Erythroblast (primary cell): ENCODE data around the gene TMEM143.

Experiments used
- DNase-seq, 2 experiments: peaks; one replicate each; lab custom pipeline; 2025; lab: John Stamatoyannopoulos, UW
- GATA1 ChIP-seq: IDR thresholded peaks from 2 replicates; pipeline ENCODE4 v1.6.1; 2011; ENCODE audit warnings: low read depth, mild to moderate bottlenecking, control low read depth, low read length, moderate library complexity
- POLR2A ChIP-seq: IDR thresholded peaks from 2 replicates; pipeline ENCODE4 v1.6.1; 2011; ENCODE audit warnings: mild to moderate bottlenecking, low read length

Gene TMEM143

DNA sequence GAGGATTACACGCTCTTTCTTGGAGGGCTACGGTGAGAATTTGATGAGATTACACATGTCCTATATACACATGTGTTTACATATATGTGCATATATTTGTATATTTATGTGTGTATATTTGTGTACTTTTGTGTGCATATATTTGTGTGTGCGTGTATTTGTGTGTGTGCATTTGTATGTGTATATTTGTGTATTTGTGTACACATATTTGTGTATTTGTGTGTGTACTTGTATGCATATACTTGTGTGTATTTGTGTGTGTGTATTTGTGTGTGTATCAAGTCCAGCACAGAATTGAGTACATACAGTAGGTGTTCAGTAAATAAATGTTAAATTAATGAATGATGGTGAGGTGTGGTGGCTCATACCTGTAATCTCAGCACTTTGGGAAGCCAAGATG lies 1.8 kb downstream of the TMEM143 start:
- TF ChIP-seq GATA1, result no peak
- TF ChIP-seq POLR2A, result no peak
- DNase-seq, result no peak

DNA sequence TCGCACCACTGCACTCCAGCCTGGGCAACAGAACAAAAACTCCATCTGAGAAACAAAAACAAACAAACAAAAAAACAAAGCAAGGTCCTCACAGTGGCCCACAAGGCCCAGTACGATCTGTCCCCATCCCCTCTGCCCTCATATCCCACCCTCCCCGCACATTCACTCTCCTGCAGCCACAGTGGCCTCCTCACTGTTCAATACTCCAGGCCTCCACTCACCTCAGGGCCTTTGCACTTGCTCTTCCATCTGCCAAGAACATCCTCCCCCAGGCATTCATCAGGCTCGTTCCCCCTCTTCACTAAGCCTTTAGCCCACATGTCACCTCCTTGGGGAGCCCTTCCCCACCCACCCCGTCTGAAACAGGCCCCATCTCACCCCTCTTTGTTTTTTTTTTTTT lies 4.6 kb downstream of the TMEM143 start:
- DNase-seq, result no peak
- TF ChIP-seq GATA1 (no peak), POLR2A (no peak)

DNA sequence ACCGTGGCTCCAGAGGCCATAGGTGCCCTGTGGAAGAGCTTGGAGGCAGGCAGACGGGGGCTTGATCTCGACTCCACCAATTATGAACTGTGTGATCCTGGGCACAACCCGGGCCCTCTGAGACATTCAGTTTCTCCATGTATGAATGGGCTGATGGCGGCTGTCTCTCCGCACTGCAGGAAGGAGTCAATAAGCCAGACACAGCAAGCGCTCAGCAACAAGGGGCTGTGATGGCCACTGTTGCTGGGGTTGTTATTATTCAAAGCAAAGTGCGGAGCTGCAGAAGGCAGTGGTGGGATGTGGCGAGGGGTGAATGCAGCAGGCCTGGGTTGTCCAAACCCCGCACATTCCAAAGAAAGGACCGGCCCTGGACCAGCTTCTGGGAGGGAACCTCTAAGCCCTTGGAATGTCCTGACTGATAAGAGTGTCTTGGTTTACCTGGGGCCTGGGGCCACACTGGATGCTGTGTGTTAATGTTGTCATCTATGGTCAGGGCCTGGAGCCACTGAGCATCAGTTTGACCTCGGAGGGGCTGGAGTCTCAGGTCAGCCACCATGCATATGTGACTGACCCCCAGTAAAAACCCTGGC lies 8.3 kb downstream of the TMEM143 start:
- TF ChIP-seq POLR2A (no peak), GATA1 (no peak)
- no peak for DNase-seq

DNA sequence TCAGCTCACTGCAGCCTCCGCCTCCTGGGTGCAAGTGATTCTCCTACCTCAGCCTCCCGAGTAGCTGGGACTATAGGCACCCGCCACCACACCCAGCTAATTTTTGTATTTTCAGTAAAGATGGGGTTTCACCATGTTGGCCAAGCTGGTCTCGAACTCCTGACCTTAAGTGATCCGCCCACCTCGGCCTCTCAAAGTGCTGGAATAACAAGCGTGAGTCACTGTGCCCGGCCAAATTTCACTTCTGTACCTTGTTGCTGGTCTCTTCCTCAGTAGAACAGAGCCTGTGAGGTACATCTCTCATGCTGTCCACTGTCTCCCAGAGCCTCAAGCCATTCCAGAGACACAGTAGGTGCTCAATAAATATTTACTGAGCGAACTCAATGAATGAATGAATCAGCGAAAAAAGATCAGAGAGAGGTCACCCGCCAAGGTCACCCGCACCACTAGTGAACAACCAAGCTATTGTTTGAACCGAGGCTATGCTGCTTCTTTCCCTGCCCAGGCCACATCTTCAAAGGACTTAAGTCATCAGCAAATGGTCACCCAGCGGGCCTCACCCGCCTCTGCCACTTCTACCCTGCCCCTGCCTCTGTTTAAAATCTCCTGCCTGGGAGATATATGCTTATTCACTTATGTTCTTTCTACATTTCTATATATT lies 9.3 kb downstream of the TMEM143 start:
- DNase-seq, result no peak
- TF ChIP-seq POLR2A (no peak), GATA1 (no peak)

DNA sequence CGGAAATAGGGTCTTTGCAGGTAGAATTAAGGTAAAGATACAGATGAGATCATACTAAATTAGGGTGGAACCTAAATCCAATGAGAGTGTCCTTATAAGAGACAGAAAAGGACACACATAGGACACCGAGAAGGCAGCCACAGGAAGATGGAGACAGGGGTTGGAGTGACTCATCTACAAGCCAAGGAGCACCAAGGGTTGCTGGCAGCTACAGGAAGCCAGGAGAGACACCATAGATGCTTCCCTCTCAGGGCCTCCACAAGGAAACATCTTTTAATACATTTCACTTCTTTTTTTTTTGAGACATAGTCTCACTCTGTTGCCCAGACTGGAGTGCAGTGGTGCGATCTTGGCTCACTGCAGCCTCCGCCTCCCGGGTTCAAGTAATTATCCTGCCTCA lies 10.1 kb downstream of the TMEM143 start:
- TF ChIP-seq GATA1, result no peak
- TF ChIP-seq POLR2A, result no peak
- no peak for DNase-seq

DNA sequence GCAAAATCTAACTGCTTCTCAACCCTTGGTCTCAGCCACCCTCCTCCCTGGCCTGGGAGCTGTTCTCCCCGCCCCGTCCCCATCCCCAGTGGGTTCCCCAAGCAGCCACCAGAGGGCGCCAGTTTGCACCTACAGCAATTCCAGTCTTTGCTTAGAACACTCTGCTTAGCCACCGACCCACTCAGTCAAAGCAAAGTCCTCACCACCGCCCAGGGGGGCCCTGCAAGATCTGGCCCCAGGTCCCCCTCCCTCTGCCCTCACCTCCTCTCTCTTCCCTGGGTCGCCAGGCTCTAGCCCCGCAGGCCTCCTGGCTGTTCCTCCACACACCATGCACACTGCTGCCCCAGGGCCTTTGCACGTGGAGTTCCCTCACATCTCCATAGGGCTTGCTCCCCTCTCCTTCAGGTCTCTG lies 12.4 kb downstream of the TMEM143 start:
- peak; percentile 76 to 86 for DNase-seq
- no peak for TF ChIP-seq GATA1
- no peak for TF ChIP-seq POLR2A

DNA sequence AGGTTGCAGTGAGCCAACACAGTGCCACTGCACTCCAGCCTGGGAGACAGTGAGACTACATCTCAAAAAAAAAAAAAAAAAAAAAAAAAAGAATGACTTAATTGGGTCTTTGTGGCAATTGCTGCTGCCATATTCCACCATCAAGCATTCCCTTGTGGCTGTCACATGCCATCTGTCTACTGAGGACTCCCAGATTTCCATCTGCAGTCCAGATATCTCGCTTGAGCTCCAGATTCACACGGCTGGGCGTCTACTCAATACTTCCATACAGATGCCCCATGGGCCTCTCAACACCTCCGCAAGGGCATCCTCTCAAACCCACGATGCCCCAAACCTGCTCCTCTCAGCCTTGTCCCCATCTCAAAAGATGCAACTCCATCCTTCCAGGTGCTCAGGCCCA lies 12.9 kb downstream of the TMEM143 start:
- TF ChIP-seq GATA1, result no peak
- no peak for TF ChIP-seq POLR2A
- no peak for DNase-seq

DNA sequence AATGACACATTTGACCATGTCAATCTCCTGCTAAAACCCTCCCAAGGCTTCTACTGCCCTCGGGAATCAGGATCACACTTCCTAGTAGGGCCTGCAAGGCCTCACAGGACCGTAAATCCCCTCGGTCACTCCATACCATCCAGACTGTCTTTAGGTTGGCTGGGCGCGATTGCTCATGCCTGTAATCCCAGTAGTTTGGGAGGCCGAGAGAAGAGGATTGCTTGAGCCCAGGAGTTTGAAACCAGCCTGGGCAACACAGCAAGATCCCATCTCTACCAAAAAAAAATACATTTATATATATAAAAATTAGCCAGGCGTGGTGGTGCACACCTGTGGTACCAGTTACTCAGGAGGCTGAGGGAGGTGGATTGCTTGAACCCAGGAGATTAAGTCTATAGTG lies 15.0 kb downstream of the TMEM143 start:
- TF ChIP-seq POLR2A (no peak), GATA1 (no peak)
- no peak for DNase-seq

DNA sequence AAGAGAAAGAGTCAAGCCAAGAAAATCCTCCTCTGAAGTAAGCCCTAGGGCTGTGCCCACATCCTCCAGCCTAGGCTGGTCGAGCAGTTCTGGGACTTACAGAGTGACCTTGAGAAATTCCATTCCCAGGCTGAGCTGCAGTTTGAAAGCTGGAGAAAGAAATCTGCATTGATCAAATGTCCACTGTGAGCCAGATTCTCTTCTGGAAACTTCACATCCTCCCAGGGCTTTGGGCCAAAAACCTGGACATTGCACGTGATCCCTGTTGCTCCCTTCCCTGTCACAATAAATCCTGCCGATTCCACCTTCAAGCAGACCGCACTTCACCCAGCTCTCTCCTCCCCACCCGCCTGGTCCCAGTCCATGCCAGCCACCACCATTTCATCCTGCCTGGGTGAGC lies 15.7 kb downstream of the TMEM143 start:
- no peak for TF ChIP-seq POLR2A
- TF ChIP-seq GATA1, result no peak

DNA sequence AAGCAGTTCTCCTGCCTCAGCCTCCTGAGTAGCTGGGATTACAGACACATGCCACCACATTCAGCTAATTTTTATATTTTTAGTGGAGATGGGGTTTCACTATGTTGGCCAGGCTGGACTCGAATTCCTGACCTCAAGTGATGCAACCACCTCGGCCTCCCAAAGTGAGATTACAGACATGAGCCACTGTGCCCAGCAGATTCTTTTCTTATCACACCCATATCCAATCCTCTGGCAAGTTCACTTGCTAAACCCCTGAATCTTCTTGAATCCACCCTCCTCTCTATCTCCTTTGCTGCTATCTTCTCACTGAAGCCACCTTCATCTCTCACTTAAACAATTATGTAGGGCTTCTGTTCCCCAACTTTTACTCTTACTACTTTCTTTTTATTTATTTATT lies 17.5 kb downstream of the TMEM143 start:
- TF ChIP-seq GATA1 (no peak), POLR2A (no peak)

More for the DNA sequence above, 15.7 kb downstream of the TMEM143 start:
- DNase-seq, result no peak

DNA sequence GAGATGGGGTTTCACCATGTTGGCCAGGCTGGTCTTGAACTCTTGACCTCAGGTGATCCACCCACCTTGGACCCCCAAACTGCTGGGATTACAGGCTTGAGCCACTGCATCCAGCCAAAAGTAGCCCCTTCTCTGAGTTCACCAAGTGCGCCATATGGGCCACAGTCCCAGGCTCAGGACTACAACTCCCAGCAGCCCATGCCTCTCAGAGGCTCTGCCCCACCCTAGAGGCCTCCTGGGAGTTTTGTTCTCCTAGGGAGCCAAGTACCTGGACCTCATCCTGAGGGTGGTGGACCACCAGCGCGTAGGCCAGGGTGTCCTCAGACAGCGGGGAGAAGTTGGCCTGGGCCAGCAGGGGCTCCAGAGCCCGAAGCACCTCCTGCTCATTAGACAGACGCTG lies 18.8 kb downstream of the TMEM143 start:
- TF ChIP-seq POLR2A, result no peak
- TF ChIP-seq GATA1, result no peak

More for the DNA sequence above, 17.5 kb downstream of the TMEM143 start:
- DNase-seq, result peak; percentile 47 to 76

DNA sequence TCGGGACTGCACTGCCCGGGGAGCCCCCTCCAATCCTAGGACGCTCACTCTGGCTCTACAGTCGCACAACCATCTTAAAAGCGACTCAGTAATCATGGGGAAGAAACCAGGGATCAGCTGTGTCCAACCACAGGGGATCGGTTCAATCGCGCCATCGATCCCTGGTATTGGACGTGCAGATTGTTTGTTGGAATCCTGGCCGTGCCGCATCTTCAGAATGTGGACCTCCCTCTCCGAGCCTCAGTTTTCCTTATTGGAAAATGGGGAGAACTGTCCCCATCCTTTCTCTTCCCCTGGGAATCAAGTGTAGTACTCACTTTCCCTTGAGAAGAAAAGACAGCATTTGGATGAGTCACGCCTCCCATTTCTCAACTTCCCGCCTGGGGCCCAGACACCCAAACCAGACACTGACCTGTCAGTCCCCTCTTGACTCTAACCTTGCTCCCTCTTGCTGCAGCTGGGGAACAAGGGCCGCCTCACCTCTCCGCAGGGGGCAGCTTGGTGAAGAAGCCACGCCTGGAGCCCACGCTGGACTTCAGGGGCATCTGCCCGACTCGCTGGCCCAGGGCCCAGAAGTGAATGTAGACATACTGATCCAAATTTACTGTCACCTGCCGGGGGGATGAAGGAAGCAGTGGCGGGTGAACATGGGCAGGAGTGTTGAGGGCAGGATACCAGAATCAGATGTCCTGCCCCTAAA lies 20.7 kb downstream of the TMEM143 start:
- no peak for DNase-seq
- TF ChIP-seq GATA1 (no peak), POLR2A (no peak)

More for the DNA sequence above, 18.8 kb downstream of the TMEM143 start:
- no peak for DNase-seq

DNA sequence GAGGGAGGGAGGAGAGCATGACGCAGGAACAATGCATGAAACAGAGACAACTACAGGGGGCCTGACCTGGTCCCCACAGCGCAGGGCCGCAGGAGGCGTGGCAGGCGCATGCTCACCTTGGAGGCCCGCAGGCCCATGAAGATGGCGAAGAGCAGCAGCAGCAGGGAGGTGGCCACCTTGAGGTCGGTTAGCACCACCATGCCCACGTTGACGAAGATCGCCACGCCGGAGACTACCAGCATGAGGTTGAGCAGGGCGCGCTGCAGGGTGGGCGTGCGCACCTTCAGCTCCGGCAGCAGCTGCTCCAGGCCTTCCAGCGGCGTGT lies 21.4 kb downstream of the TMEM143 start:
- TF ChIP-seq GATA1, result no peak
- no peak for TF ChIP-seq POLR2A
- no peak for DNase-seq

DNA sequence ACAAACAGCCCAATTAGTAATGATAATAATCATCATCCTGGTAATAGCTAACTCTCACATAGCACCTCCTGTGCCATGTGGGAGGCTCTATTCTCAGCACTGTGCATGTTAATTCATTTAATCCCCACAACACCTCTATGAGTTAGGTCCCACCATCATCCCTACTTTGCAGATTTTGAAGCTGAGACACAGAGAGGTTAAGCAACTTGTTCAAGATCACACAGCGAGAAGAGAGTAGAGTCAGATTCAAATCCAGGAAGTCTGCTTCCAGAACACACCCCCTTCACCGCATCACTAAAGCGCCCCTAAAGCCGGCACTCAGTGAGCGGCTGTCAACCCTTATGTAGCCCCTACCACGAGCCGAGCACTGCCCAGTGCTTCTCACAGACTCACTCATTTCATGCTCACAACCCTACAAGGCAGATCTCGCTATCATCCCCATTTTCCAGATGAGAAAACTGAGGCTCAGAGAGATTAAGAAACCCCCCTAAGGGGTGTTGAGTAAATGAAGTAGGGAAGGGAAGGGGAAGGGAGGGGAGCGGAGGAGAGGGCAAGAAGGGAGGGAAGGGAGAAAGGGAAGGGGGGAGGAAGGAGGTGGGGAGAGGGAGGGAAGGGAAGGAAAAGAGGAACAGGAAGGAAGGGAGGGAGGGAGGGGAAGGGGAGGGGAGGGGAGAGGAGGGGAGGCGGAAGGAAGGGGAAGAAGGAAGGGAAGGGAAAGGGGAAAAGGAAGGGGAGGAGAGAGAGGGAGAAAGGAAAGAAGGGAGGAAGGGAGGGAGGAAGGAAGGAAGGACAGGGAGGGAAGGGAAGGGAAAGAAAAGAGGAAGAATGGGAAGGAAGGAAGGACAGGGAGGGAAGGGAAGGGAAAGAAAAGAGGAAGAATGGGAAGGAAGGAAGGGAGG lies 22.0 kb downstream of the TMEM143 start:
- DNase-seq, result no peak
- TF ChIP-seq POLR2A (no peak), GATA1 (no peak)
